HK-2 (cell line): ENCODE data around the gene OXCT1.
"Not testable (repeated sequence)": the region's sequence is repeated elsewhere in the genome, so short reads cannot be mapped to it uniquely, and the experiment has no call there.

Source experiments
- DNase-seq: peaks from one replicate; pipeline ENCODE4 v3.0.0-alpha.2; 2018; ENCODE audit not compliant: unreplicated experiment

OXCT1 gene

DNA sequence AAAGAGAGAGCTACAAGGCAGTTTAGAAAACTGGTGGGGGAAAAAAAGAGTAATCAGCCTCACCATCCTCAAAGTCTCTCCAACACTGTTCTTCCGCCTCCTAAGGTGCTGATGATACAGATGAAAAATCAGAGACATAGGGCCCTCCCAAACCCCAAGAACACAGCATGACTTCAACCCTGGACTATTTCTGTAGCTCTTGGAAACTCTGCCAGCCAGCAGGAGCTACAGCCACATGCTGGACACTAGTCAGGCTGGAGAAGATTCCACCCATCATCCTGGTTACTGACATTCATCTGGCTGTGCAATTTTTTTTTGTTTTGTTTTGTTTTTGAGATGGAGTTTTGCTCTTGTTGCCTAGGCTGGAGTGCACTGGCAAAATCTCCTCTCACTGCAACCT is 42.4 kb downstream of the OXCT1 start:
- no peak for DNase-seq

DNA sequence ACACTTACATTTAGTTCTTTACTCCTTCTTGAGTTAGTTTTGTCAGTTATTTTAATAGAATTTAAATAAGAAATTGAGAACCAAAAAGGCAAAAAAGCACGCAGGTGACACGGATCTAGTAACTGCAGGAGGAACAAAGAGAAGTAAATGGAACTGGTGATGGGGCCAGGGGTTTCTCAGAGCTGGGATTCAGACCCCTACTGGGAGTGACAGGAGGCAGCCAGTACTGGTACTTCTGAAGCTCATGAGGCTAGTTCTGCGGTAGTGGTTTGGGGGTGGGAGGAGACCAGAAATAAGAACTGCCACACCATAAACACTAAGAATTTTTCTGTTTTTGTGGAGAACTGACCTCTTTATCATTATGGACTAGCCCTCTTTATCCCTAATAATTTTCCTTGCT is 48.2 kb downstream of the OXCT1 start:
- no peak for DNase-seq

- DNase-seq: no peak
These were observed 49.2 kb downstream of the OXCT1 start for GRCh38 chr5:41821051-41821450.

GRCh38 chr5:41820150-41820549 is 50.1 kb downstream of the OXCT1 start:
- no peak for DNase-seq

GRCh38 chr5:41817625-41818301 is 52.5 kb downstream of the OXCT1 start:
- DNase-seq: no peak

- DNase-seq: no peak
These were observed 54.5 kb downstream of the OXCT1 start for GRCh38 chr5:41815663-41816229.

DNA sequence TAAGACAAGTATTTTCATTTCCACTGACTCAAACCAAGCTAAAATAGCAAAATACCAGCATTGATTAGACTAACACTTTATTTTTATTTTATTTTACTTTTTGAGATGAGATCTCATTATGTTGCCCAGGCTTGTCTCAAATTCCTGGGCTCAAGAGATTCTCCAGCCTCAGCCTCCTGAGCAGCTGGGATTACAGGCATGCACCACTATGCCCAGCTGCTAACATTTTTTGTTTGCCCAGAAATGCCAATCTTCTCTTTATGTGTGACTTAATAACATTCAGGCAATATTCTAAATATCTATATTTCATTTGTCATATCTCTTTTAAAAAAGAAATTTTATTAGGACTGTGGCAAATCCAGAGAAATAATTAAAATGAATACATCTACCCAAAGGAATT is 55.0 kb downstream of the OXCT1 start:
- DNase-seq: no peak

GRCh38 chr5:41814306-41814705 is 55.9 kb downstream of the OXCT1 start:
- not testable (repeated sequence) for DNase-seq

DNA sequence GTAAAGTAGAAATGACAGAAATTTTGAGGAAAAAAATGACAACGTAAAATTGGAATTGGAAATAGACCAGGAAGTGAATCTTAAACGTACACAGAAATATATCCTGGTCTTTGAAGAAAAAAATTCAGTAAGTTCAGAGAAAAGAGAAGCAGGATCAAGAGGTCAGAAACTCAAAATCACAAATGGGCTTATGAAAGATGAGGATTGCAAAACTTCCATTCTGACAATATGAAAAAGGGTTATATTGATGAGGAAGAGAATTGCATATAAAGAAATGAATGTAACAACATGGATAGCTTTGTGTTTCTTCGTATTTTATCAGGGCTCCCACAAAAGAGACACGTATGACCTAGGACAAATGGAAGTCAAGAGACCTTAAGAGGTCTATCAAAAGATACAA is 58.1 kb downstream of the OXCT1 start:
- DNase-seq: no peak

DNA sequence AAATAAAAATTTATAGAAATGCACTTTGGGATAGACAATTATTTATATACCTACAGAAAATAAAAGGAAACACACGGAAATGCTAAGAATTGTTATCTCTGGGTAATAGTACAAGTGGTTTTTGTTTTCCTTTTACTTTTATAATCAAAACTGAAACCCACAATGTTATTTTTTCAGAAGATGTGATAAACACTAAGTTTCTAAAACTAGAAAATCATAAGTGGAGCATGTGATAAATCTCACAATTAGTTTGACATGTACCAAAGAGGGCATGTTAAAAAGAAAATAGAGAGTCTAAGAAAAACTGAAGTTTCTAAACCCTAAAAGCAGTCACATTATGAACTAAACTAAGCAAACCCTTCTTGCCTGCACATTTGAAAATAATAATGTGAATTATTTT is 61.1 kb downstream of the OXCT1 start:
- no peak for DNase-seq

GRCh38 chr5:41808294-41808693 is 61.9 kb downstream of the OXCT1 start:
- DNase-seq: no peak

DNA sequence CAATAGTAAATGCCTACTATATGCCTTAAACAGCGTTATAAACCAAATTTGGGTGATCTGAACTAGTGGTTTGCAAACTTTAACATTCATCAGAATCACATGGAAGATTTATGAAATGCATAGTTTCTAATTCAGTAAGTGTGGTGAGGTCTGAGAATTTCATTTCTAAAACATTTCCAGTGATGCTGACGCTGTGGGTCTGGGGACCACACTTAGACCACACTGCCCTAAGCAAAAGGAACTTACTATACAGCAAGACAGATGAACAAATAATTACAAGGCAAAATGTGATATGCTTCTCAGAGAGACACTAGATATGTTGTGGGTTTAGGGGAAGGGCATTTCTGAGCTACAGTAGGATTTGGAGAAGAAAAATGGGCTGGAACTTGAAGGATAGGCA is 72.6 kb downstream of the OXCT1 start:
- no peak for DNase-seq

DNA sequence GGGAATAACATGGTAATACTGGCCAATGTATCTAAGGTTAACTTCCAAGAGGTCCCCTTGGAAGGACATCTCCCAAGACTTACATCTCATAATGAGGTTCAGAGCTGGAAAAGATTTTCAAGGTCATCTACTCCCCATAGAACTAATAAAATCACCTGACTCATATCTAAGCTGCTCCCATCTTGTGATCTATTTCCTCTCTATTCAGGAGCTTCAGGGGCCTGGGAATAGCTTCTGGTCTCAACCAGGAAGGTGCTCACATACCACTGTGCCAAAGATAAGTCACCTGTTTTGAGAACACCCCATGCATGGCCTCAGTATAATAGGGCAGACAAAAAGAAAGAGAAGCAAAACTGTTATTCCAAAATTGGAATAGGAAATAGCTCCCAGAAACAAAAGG is 74.2 kb downstream of the OXCT1 start:
- no peak for DNase-seq

- DNase-seq: no peak
These were observed 75.1 kb downstream of the OXCT1 start for GRCh38 chr5:41795125-41795524.

DNA sequence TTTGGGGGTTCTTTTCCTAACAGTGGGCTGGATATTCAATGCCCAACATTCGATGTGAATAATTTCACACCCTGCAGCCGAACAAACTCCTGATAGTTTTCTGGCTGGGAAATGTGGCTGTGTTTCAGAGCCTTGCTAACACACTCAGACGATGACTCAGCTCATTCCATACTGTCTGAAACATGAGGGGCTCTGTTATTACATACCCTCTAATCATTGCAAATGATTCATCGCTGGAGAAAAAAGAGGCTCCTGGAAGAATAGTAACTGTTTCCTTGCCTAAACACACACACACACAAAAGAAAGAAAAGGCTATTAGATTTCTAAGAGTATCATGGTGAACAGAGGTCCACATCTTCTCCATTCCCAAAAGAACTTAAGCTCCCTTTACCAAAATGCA is 75.8 kb downstream of the OXCT1 start:
- DNase-seq: peak; percentile 24

DNA sequence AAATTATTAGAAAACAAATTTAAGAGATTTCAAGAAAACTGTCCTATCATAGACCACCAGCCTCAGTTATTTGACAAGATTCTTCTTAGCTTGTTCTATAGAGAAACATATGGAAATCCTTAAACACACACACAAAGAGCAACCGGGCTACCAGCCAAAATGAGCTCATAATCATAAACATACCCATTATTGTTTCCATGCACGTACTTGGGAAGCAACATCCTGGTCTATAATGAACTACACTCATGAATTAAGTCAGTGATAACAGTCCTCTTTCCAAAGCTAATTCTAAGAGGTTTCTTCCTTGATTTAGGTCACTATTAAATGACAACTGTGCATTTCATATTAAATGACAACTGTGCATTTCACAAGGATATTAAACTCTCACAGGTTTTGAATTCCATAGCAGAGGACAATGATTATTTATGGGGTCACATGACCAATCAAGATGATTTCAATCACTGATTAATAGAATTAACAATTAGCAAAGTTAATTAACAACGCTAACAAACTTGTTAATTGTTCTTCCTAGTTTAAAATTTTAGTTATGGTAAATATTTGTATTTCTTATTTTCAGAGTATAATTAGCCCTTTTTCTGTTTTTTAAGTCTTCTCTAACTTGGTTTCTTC is 77.0 kb downstream of the OXCT1 start:
- no peak for DNase-seq

DNA sequence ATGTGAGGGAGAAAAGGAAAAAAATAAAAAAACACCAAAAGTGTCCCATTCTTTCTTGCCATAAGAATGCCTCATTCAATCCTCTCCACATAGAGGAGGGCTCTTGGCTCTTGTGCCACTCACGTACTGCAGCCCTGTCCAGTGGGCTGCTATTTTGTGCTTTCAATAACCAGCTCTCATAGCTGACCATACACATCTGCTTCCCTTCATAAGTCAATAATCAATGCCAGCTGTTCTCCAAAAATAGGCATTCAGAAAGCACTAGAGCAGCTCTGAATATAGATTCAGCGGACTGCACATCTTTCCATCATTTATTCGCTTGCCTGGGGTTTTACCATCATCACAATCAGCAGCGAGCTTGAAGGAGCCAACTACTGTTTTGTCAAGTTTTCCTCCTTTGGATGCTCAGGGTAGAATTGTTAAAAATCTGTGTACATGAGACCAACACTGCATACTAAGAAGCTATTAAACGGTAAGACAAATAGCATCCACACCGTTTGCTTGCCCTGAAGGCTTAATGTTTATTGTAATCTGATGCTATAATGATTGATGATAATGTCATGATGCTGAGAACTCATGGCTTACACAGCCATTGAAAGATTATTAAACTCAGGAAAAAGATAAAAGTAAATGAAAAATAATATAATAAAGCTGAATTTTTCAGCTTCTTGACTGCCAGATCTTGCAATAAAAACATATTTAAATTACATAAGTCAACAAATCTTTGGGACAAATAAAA is 80.0 kb downstream of the OXCT1 start:
- DNase-seq: no peak

GRCh38 chr5:41789434-41789833 is 80.8 kb downstream of the OXCT1 start:
- no peak for DNase-seq

- DNase-seq: no peak
These were observed 81.3 kb downstream of the OXCT1 start for GRCh38 chr5:41788941-41789368.

DNA sequence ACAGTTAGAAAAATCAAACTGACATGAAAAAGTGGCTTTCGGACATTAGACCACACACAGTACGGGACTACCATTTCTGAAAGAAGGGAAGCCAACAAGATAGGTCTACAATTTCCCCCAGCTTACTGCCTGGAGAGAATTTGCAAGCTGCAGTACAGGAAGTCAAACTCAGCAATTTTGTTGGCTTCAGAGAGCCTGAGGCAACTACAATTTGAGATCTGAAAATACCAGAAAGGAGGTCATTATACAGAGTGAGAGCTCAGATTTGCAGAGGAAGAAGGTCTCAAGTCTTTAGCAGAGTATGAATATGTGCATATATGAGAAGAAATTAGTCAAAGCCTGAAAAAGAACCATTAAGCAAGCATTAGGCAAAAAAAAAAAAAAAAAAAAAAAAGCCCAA is 83.0 kb downstream of the OXCT1 start:
- no peak for DNase-seq

- DNase-seq: no peak
These were observed 85.2 kb downstream of the OXCT1 start for GRCh38 chr5:41785061-41785460.

GRCh38 chr5:41778410-41778809 is 91.8 kb downstream of the OXCT1 start:
- no peak for DNase-seq

GRCh38 chr5:41776435-41776834 is 93.8 kb downstream of the OXCT1 start:
- no peak for DNase-seq
